Islet precursor cell (in vitro differentiated cells): Measurements from ENCODE around the gene OR1M1.
"Not testable (repeated sequence)": the region's sequence is repeated elsewhere in the genome, so short reads cannot be mapped to it uniquely, and the experiment has no call there.

Experiments
- DNase-seq: peaks from one replicate; pipeline ENCODE4 v3.0.0-alpha.2; 2018

Gene OR1M1, protein sequence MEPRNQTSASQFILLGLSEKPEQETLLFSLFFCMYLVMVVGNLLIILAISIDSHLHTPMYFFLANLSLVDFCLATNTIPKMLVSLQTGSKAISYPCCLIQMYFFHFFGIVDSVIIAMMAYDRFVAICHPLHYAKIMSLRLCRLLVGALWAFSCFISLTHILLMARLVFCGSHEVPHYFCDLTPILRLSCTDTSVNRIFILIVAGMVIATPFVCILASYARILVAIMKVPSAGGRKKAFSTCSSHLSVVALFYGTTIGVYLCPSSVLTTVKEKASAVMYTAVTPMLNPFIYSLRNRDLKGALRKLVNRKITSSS

DNA sequence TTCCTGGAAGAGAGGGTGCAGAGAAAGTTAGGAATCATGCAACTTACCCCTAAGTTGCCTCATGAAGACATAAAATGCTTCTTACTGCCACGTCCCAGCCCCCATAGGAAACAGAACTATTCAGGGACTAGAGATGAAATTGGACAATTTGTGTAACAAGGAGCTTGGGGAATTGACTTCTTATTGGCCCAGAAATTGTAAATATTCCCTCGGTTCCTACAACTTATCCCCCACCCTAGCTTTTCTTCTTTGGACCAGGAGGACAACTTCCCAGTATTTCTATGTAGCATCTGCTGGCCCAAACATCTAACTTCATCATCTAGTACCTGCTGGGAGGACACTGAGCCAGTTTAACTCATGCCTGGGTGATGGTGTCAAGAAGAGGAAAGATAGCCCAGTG lies at the start of gene OR1M1:
Gene OR1M1, plus strand, starts transcription at position 301 of the 400 bp plus-strand sequence. CDS start 6,184 bp downstream, outside the sequence.
- no peak for DNase-seq

DNA sequence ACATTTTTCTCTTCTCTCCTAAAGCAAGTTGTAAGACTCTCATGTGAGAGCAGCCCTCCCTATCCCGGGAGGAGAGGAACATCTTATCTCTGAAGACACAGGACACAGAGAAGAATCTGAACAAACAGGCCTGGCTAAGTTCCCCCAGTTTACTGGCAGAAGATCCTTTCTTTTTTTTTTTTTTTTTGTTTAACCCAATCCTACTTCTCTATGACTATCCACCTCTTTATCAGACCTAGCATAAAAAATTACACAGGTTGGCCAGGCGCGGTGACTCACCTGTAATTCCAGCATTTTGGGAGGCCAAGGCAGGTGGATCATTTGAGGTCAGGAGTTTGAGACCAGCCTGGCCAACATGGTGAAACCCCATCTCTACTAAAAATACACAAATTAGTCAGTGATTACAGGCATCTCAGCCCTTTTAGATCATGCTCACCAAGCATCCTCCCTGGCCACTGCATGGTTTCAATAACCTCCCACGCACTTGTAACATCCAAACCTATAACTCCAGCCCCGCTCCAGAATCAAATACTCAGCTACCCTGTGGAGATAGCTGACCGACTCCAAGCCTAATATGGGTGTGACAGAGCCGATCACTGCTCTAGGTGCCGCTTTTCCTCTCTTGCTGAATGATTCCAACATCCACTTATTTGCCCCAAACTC lies 49.3 kb upstream of the OR1M1 start:
- no peak for DNase-seq

DNA sequence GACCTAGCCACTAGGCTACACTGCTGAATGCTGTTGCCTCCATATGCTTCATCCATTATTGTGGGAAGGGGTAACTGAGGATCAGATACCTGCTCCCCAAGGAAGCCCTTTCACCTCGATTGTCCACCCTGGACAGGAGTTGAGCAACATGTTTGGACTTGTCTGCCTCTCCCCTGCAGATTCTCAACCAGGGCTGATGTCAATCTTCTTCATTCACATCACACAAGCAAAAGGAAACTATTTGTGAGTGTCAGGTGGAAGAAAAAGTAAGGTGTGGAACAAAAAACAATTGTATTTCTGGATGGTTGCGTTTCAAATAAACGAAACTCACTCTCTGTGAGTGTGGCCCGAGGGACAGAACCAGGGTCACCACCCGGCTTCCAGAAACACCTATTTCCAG lies 47.1 kb upstream of the OR1M1 start:
- DNase-seq: no peak

DNA sequence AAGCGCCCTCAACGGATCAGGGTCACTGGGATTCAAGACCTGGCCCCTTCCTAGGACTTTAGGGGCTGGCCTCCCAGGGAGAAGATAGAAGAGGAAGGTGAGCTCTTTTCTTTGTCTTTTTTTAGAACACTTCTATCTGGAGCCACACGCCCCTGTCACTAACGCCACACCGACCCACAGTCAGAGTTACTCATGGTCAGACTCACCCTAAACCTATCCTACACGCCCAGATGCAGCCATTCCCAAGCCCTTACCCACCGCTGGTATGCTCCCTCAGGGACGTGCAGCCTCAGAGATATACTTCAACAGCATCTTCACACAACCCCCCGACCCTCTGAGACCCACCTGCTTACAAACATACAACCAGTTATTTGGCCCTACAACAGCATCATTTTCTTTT lies 46.7 kb upstream of the OR1M1 start:
- no peak for DNase-seq

DNA sequence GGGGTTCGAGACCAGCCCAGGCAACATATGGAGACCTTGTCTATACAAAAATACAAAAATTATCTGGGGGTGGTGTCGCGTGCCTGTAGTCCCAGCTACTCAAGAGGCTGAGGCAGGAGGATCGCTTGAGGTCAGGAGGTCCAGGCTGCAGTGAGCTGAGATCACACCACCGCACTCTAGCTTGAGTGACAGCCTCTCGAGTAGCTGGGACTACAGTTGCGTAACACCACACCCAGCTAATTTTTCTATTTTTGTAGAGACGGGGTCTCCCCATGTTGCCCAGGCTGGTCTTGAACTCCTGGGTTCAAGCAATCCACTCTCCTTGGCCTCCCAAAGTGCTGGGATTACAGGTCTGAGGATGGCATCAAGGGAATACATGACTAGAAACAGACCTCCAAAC lies 45.8 kb upstream of the OR1M1 start:
- no peak for DNase-seq

DNA sequence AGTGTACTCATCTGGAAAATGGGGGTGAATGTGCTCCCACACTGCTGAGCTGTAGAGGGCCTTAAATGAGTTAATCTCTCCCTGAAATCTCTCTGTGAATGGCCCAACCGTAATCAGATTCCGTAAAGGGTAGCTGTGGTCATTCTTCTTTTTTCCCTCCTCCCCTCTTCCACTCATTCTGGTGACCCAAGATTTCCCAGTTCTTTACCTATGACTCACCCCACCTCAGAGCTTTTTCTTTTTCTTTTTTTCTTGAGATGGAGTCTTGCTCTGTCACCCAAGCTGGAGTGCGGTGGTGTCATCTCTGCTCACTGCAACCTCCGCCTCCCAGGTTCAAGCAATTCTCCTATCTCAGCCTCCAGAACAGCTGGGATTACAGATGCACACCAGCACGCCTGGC lies 43.3 kb upstream of the OR1M1 start:
- DNase-seq: no peak

DNA sequence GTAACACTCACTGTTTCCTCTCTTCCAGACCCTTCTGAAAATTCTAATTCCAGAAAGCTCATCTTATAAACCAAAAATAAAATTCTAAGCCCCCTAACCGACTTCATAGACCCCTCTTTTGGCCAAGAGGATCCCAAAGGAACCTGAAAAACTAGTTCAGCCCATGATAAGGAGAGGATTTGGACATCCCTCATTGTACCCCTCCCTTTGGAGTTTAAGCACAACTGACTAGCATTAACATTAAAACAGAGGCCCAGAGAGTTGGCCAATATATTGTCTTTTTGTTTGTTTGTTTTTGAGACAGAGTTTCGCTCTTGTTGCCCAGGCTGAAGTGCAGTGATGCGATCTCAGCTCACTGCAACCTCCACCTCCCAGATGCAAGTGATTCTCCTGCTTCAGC lies 42.4 kb upstream of the OR1M1 start:
- no peak for DNase-seq

DNA sequence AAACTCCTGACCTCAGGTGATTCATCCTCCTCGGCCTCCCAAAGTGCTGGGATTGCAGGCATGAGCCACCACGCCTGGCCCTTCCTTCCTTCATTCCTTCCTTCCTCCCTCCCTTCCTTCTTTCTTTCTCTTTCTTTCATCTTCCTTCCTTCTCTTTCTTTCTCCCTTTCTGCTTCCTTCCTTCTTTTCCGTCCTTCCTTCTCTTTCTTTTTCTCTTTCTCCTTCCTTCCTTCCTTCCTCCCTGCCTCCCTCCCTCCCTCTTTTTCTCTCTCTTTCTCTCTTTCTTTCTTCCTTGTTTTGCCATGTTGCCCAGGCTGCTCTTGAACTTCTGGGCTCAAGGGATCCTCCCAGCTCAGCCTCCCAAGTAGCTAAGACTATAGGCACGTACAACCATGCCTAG lies 40.2 kb upstream of the OR1M1 start:
- no peak for DNase-seq

DNA sequence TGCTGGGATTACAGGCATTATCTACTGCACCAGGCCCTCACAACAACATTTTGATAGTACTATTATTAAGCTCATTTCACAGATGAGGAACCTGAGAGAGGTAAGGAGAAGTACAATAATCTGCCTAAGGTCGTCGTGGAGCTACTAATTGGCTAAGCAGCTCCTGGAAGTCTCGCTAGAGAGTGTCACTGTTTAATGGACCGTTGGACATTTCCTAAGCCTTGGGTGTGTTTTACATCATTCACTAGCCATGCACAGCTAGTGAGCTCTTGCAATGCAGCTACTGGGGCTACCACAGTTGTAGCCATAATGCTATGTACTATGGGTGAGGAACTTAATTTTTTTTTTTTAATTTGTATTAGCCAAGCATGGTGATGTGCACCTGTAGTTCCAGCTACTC lies 34.0 kb upstream of the OR1M1 start:
- DNase-seq: no peak

DNA sequence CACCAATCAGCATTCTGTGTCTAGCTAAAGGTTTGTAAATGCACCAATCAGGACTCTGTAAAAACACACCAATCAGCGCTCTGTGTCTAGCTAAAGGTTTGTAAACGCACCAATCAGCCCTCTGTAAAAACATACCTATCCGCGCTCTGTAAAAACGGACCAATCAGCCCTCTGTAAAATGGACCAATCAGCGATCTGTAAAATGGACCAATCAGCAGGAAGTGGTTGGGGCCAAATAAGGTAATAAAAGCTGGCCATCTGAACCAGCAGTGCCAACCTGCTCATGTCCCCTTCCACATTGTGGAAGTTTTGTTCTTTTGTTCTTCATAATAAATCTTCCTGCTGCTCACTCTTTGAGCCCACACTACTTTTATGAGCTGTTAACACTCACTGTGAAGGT lies 33.2 kb upstream of the OR1M1 start:
- DNase-seq: not testable (repeated sequence)

DNA sequence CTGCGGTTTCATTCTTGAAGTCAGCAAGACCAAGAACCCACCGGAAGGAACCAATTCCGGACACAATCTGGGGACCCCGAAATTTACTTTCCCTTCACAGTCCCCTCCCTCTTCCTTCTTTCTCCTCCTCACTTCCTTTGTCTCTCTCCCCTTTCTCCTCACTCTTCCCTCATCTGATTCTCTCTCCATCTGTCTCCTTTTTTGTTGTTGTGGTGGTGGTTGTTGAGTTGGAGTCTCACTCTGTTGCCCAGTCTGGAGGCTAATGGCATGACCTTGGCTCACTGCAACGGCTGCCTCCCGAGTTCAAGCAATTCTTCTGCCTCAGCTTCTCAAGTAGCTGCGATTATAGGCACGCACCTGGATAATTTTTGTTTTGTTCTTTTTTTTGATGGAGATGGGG lies 32.7 kb upstream of the OR1M1 start:
- no peak for DNase-seq

DNA sequence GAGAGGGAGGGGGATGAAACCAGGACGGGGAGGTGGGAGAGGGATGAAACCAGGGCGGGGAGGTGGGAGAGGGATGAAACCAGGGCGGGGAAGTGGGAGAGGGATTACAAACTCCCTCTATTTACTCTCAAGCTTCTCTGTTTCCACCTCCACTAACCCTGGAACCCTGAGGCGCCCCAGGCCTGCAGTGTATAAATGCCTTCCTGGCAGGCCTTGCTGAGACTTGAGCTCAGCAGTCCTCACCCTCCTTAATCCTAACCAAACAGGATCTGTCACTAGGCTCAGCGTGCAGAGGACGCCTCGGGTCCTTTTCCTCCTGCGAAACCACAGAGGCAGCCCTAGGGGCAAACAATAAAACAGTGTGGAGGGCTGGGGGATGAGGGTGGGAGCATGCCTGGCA lies 32.1 kb upstream of the OR1M1 start:
- peak; percentile 95 for DNase-seq

DNA sequence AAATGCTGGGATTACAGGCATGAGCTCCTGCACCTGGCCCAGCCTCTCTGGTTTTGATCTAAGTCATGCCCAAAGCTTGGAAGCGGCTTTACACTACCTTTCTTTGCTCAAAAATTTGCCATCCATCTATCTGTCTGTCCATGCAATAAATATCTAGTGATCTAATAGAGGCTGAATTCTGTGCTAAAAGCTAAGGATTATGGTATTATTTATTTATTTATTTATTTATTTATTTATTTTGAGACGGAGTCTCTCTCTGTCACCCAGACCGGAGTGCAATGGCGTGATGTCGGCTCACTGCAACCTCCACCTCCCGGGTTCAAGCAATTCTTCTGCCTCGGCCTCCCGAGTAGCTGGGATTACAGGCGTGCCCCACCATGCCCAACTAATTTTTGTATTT lies 30.7 kb upstream of the OR1M1 start:
- not testable (repeated sequence) for DNase-seq

DNA sequence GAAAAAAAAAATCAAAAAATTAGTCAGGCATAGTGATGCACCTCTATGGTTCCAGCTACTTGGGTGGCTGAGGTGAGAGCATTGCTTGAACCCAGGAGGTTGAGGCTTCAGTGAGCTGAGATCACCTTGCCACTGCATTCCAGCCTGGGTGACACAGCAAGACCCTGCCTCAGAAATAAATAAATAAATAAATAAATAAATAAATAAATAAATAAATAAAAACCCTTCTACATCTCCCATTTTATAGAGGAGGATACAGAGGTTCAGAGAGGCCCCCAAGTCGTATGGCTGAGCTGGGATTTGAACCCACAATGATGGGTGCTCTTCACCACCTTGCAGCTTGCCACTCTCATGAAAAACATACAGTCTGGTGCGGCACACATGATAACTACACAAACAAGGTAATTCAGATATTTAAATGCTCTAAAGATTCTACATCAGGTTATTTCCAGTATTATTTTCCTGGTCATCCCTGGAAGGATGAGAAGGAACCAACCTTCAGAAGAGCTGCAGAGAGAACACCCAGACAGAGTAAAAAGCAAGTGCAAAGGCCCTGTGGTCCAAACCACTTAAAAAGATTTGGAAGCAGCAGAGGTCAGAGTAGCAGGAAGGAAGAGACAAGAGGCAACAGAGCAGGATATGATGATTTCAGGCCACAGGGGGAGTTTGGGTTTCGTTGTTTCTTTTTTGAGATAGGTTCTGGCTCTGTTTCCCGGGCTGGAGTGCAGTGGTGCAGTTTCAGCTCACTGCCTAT lies 29.2 kb upstream of the OR1M1 start:
- DNase-seq: no peak

DNA sequence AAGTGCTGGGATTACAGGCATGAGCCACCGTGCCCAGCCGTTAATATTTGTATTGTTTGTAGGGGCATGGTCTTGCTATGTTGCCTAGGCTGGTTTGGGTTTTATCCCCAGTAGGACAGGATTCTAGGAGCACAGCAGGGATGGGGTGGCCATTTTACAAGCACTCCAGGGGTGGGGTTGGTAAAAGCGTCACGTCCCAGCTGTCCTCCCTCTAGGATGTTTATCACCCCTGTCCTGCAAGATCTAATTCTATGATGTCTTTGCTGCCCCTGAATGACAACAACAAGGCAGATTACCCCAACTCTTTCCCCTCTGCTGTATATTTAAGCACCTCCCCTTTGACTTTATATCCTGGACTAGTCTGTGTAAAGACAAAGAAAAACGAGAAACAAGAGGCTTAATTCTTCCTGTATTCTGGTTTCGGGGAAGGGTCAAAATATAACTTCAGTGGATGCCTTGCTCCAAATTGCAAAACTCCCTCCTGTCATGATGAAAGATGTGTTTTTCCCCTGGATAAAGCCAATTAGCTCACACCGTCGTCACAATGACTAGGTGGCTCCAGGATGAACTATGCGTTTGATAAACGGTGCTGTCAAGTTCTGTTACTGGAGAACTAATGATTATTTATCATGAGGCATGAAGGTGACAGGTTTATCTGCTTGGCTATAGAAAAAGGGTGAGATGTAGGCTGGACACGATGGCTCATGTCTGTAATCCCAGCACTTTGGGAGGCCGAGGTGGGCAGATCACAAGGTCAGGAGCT lies 27.8 kb upstream of the OR1M1 start:
- no peak for DNase-seq

DNA sequence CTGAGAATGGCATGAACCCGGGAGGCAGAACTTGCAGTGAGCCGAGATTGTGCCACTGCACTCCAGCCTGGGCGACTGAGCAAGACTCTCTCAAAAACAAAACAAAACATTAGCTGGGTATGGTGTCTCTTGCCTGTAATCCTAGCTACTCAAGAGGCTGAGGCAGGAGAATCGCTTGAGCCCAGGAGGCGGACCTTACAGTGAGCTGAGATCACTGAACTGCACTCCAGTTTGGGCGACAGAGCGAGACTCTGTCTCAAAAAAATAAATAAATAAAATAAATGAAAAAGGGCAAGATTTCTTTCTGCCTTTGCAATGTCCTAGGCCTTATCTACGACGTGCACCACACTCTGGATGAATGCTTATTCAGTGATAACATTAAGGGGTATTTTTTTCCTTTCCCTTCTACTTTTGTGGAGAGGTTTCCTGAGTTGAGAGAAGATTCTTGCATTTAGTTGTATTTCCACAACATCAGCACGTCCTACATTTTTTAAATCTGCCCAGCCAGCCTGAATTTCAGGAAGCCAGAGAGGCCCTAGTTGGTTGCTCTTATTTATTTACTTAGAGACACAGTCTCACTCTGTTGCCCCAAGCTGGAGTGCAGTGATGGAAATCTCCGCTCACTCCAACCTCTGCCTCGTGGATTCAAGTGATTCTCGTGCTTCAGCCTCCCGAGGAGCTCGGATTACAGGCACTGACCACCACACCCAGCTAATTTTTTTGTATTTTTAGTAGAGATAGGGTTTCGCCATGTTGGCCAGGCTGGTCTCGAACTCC lies 26.1 kb upstream of the OR1M1 start:
- DNase-seq: no peak

DNA sequence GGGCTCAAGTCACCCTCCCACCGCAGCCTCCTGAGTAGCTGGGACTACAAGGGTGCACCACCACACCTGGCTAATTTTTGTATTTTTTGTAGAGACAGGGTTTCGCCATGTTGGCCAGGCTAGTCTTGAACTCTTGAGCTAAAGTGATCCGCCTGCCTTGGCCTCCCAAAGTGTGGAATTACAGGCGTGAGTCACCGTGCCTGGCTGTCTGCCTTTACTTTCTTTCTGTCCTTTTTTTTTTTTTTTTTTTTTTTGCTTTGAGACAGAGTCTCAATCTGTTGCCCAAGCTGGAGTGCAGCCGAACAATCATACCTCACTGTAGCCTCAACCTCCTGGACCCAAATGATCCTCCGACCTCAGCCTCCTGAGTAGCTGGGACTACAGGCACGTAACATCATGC lies 25.0 kb upstream of the OR1M1 start:
- no peak for DNase-seq

DNA sequence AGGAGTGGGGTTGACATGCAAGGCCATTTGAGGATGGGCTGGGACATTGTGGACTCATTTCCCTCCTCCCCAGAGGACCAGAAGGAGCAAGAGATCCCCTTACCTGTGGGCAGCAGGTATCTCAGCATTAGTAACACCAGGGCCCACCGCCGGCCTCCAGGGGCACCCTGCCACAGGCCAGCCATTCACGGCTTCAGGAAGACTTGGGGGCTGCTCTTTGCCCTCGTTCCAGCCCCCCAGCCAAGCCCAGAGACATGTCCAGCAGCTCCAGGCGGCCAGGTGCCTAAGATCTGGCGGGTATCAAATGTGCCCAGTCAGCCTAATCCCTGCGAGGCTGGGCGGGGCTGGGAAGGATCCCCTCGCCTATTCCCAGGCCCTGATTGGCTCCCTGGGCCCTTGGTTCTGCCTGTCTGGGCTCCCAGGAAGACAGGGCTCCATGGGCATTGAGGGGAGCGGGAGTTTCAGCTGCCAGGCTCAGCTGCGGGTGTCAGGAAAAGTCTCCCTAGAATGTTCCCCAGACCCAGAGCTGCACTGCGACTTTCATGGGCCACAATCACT lies 21.3 kb upstream of the OR1M1 start:
- DNase-seq: no peak

DNA sequence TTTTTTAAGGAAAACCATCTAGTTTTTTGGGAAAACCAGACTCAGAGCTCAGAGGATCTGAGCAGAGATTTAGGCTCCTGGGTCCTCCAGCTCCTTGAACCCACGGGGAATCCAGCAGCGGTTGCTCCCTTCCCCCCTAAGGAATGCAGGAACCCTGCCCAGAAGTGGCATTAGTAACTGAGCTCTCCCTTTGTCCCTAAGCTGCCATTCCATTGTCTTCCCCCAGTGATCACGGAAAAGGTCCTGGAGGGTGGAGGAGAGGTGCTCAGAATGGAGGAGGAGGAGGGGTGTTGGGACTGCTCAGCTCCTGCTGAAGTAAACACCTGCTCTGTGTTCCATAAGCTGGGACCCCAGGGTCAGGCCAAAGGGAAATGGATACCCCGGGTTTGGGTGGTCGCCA lies 16.8 kb upstream of the OR1M1 start:
- DNase-seq: no peak

DNA sequence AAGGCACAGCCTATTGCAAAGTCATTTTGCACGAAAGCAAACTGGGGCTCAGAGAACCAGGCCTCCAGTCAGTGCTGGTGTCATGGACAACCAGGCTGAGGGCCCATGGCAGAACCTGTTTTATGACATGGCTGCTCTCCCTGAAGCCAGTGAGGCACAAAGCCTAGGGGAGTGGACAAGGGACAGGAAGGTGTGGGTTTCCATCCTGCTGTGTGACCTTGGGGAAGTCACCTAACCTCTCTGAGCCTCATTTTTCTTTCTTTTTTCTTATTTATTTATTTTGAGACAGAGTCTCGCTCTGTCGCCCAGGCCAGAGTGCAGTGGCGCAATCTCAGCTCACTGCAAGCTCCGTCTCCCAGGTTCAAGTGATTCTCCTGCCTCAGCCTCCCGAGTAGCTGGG lies 15.1 kb upstream of the OR1M1 start:
- not testable (repeated sequence) for DNase-seq

DNA sequence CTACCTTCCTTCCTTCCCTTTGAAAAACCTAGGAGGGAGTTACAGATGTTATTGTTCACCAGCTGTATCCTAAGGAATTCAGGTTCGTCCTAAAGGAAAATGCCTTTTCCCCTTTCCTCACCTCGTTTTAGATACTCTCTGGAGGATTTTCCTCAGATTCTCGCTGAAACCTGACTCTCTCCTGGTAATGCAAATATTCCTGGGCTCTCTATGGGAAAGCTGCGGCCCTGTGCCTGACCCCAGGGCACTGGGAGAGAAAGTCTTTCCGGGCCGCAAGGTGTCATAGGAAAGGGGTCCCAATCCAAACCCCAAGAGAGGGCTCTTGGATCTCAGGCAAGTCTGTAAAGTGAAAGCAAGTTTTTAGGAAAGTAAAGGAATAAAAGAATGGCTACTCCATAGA lies 13.1 kb upstream of the OR1M1 start:
- no peak for DNase-seq
